MM.1S (cell line): ENCODE results near the gene PRTG.

Source experiments
- DNase-seq: peaks from one replicate; pipeline ENCODE4 v3.0.0-alpha.2; 2015
- H2AFZ ChIP-seq: fragments of 300-600 bp; sonication (generic); 2 replicates; pipeline ENCODE4 v1.6.0; 2016; ENCODE audit warnings: antibody characterized with exemption, low read length
- H3F3A ChIP-seq: fragments of 300-600 bp; sonication (generic); 2 replicates; pipeline ENCODE4 v1.6.1; 2016; ENCODE audit warnings: mild to moderate bottlenecking, antibody characterized with exemption, low read length, moderate library complexity, mixed read lengths; ENCODE audit not compliant: insufficient read depth
- H3K27ac ChIP-seq: fragments of 300-600 bp; sonication (generic); 2 replicates; pipeline ENCODE4 v1.5.1; 2016; ENCODE audit warnings: mild to moderate bottlenecking, low read length
- H3K27me3 ChIP-seq: fragments of 300-600 bp; sonication (generic); replicated peaks from 2 replicates; pipeline ENCODE4 v1.6.0; 2016; ENCODE audit warnings: low read length; ENCODE audit not compliant: insufficient read depth
- H3K36me3 ChIP-seq: fragments of 300-600 bp; sonication (generic); replicated peaks from 2 replicates; pipeline ENCODE4 v1.6.1; 2016; ENCODE audit warnings: mild to moderate bottlenecking, low read length, mixed read lengths; ENCODE audit not compliant: insufficient read depth
- H3K4me1 ChIP-seq: fragments of 300-600 bp; sonication (generic); 2 replicates; pipeline ENCODE4 v1.6.1; 2016; ENCODE audit warnings: low read length, mixed read lengths
- H3K4me2 ChIP-seq: fragments of 300-600 bp; sonication (generic); 2 replicates; pipeline ENCODE4 v1.6.0; 2016; ENCODE audit warnings: low read depth, low read length
- H3K4me3 ChIP-seq: fragments of 300-600 bp; sonication (generic); 2 replicates; pipeline ENCODE4 v1.5.1; 2016; ENCODE audit warnings: low read length, mixed read lengths
- H3K79me2 ChIP-seq: fragments of 300-600 bp; sonication (generic); 2 replicates; pipeline ENCODE4 v1.6.1; 2016; ENCODE audit warnings: mixed run types, low read length, mixed read lengths
- H3K9ac ChIP-seq: fragments of 300-600 bp; sonication (generic); 2 replicates; pipeline ENCODE4 v1.6.1; 2016; ENCODE audit warnings: low read length, mixed read lengths
- H3K9me2 ChIP-seq: fragments of 300-600 bp; sonication (generic); replicated peaks from 2 replicates; pipeline ENCODE4 v1.6.1; 2016; ENCODE audit warnings: mild to moderate bottlenecking, low read length, mixed read lengths; ENCODE audit not compliant: insufficient read depth
- H3K9me3 ChIP-seq: fragments of 300-600 bp; sonication (generic); replicated peaks from 2 replicates; pipeline ENCODE4 v1.6.1; 2016; ENCODE audit warnings: mild to moderate bottlenecking, low read length, mixed read lengths; ENCODE audit not compliant: insufficient read depth
- H4K20me1 ChIP-seq: fragments of 300-600 bp; sonication (generic); 2 replicates; pipeline ENCODE4 v1.6.1; 2016; ENCODE audit warnings: mild to moderate bottlenecking, low read length, moderate library complexity, mixed read lengths; ENCODE audit not compliant: insufficient read depth
- EZH2 ChIP-seq: fragments of 300-600 bp; sonication (generic); optimal IDR thresholded peaks from 2 replicates; pipeline ENCODE3; 2017; ENCODE audit warnings: low read depth, mild to moderate bottlenecking, antibody characterized with exemption, low read length, mixed read lengths
- EZH2phosphoT487 ChIP-seq: fragments of 300-600 bp; sonication (generic); IDR thresholded peaks from 2 replicates; pipeline ENCODE4 v1.6.1; 2018; ENCODE audit warnings: antibody characterized with exemption, low read length
- TF ChIP-seq, protein P1 (sequence below): fragments of 300-600 bp; sonication (generic); IDR thresholded peaks from 2 replicates; pipeline ENCODE4 v1.5.1; 2016; ENCODE audit warnings: antibody characterized with exemption, low read length, mixed read lengths

Gene PRTG

DNA sequence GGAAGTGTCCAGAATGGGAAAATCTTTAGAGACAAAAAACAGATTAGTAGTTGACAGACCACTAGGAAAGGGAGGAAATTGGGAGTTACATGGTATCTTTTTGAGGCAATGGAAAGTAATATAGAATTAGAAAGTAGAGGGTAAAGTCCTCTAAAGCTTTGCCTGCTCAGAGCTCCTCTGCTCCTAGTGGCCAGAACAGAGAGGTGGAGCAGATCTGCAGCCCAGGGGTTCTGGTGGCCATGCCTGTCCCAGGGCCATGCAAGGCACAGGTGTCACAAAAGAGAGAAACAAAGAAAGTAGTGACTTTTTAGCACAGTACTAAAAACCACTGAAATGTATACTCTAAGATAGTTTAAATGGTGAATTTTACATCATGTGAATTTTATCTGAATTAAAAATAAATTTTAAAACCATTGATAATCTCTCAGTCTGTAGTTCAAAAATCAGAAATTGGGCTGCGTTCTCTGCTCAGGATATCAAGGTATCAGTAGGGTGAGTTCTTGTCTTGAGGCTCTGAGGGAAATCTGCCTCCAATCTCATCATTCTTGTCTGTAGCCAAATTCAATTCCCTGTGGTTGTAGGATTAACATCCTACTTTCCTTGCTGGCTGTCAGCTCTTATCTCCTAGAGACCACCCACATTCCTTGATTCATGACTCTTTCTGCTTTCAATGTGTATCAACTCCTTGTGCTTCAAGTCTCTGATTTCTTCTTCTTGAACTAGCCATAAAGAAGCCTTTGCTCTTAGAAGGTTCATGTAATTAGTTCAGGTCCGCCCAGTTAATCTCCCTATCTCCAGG, 178.4 kb downstream of the PRTG start:
- no peak for DNase-seq
- Histone ChIP-seq H4K20me1 (no peaks in the 10 kb centered on the region), H3K27ac (no peak overlapping the region), H3K79me2 (no peaks in the 10 kb centered on the region), H3K9me2 (no peaks in the 10 kb centered on the region), H2AFZ (no peak overlapping the region), H3K9ac (no peak overlapping the region), H3K36me3 (no peaks in the 10 kb centered on the region), H3K9me3 (no peaks in the 10 kb centered on the region), H3K4me2 (no peak overlapping the region), H3F3A (no peaks in the 10 kb centered on the region), H3K27me3 (no peaks in the 10 kb centered on the region), H3K4me3 (no peak overlapping the region), H3K4me1 (no peaks in the 10 kb centered on the region)
- TF ChIP-seq, protein P1, sequence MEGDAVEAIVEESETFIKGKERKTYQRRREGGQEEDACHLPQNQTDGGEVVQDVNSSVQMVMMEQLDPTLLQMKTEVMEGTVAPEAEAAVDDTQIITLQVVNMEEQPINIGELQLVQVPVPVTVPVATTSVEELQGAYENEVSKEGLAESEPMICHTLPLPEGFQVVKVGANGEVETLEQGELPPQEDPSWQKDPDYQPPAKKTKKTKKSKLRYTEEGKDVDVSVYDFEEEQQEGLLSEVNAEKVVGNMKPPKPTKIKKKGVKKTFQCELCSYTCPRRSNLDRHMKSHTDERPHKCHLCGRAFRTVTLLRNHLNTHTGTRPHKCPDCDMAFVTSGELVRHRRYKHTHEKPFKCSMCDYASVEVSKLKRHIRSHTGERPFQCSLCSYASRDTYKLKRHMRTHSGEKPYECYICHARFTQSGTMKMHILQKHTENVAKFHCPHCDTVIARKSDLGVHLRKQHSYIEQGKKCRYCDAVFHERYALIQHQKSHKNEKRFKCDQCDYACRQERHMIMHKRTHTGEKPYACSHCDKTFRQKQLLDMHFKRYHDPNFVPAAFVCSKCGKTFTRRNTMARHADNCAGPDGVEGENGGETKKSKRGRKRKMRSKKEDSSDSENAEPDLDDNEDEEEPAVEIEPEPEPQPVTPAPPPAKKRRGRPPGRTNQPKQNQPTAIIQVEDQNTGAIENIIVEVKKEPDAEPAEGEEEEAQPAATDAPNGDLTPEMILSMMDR: peak; percentile 5; the same call in 1 of the 2 replicates
- no peak for TF ChIP-seq EZH2

DNA sequence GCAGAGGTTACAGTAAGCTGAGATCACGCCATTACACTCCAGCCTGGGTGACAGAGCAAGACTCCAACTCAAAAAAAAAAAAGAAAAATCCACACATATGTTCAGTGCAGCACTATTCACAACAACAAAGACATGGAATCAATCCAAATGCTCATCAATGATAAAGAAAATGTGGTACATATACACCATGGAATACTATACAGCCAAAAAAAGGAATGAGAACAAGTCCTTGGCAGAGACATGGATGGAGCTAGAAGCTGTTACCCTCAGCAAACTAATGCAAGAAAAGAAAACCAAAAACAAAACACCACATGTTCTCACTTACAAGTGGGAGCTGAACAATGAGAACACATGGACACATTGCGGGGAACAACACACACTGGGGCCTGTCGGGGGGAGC, 180.4 kb downstream of the PRTG start:
- DNase-seq: no peak
- H3K4me3 ChIP-seq: no peak overlapping the region
- no peaks in the 10 kb centered on the region for H3K9me3 ChIP-seq
- no peak overlapping the region for H2AFZ ChIP-seq
- H3K4me1 ChIP-seq: no peaks in the 10 kb centered on the region
- no peak overlapping the region for H3K9ac ChIP-seq
- no peaks in the 10 kb centered on the region for H4K20me1 ChIP-seq
- H3K36me3 ChIP-seq: no peaks in the 10 kb centered on the region
- TF ChIP-seq, protein P1: no peak
- TF ChIP-seq EZH2 (no peak), EZH2phosphoT487 (no peak)
- no peak overlapping the region for H3K4me2 ChIP-seq
- no peaks in the 10 kb centered on the region for H3K9me2 ChIP-seq
- no peaks in the 10 kb centered on the region for H3K79me2 ChIP-seq
- no peaks in the 10 kb centered on the region for H3K27me3 ChIP-seq
- H3K27ac ChIP-seq: no peak overlapping the region
- H3F3A ChIP-seq: no peaks in the 10 kb centered on the region
